KMS-11 (cell line): ENCODE data around the gene CTIF.

Source experiments
- H2AFZ ChIP-seq: fragments of 200-600 bp; sonication (generic); 2 replicates; pipeline ENCODE4 v1.6.1; 2016; ENCODE audit warnings: antibody characterized with exemption, mixed run types, low read depth
- H3K27ac ChIP-seq: fragments of 200-600 bp; sonication (generic); 2 replicates; pipeline ENCODE4 v1.6.1; 2016; ENCODE audit warnings: mild to moderate bottlenecking, mixed run types
- H3K27me3 ChIP-seq: fragments of 200-600 bp; sonication (generic); 2 replicates; pipeline ENCODE4 v1.6.1; 2017; ENCODE audit warnings: mild to moderate bottlenecking, low read depth, mixed run types, moderate library complexity; ENCODE audit not compliant: insufficient read depth
- H3K36me3 ChIP-seq: fragments of 200-600 bp; sonication (generic); 2 replicates; pipeline ENCODE4 v1.6.1; 2017; ENCODE audit warnings: mild to moderate bottlenecking, mixed run types; ENCODE audit not compliant: insufficient read depth
- H3K4me1 ChIP-seq: fragments of 200-600 bp; sonication (generic); 2 replicates; pipeline ENCODE4 v1.6.1; 2016; ENCODE audit warnings: mild to moderate bottlenecking, low read depth, mixed run types; ENCODE audit not compliant: poor library complexity, severe bottlenecking
- H3K4me2 ChIP-seq: fragments of 200-600 bp; sonication (generic); 2 replicates; pipeline ENCODE4 v1.7.0; 2016; ENCODE audit warnings: mild to moderate bottlenecking, mixed run types
- H3K4me3 ChIP-seq: fragments of 200-600 bp; sonication (generic); IDR thresholded peaks from 2 replicates; pipeline ENCODE4 v1.6.1; 2017; ENCODE audit warnings: low read depth, low read length, mixed read lengths; ENCODE audit not compliant: insufficient read depth
- H3K79me2 ChIP-seq: fragments of 200-600 bp; sonication (generic); 2 replicates; pipeline ENCODE4 v1.6.1; 2016; ENCODE audit warnings: low read depth, mixed run types; ENCODE audit not compliant: insufficient read depth
- H3K9ac ChIP-seq: fragments of 200-600 bp; sonication (generic); 2 replicates; pipeline ENCODE4 v1.6.1; 2016; ENCODE audit warnings: mild to moderate bottlenecking, mixed run types
- H4K20me1 ChIP-seq: fragments of 200-600 bp; sonication (generic); 2 replicates; pipeline ENCODE4 v1.6.1; 2016; ENCODE audit warnings: mild to moderate bottlenecking, mixed run types; ENCODE audit not compliant: insufficient read depth
- TF ChIP-seq, protein P1 (sequence below): fragments of 200-600 bp; sonication (generic); conservative IDR thresholded peaks from 2 replicates; pipeline ENCODE4 v1.6.1; 2017; ENCODE audit warnings: low read depth, mild to moderate bottlenecking, antibody characterized with exemption, low read length, moderate library complexity, mixed read lengths

CTIF gene

DNA sequence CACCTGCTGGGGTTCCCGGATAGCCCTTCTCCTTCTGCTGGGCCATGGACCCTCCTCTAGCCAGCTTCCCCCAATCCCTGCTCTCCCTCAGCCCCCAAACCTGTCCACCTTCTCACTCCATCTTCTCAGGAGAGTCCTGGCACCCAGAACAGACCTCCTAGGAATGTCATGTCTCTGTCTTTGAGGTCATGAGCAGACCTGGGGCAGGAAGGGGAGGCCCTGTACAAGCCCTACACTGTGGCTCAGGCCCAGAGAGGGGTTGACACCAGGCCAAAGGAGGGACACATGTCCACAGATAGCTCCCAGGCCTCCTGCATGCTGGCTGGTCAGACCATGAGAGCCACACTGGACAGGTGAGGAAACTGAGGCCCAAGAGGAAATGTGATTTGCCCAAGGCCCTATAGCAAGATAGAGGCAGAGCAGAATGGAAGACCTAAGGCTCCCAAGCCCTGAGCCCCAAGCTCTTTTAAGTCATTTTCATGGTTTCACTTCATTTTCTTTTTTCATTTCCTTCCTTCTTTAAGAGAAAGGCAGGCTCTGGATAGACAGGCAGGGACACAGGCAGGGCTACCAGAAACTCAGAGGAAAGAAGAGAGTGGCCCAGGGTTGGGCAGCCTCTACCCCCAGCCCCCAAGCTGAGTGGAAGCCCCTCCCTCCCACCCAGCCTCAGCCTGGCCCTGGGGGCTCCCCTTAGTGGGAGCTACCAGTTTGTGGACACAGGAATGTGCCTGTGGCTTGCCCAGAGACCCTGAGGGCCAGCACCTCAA lies 252.2 kb downstream of the CTIF start:
- H3K79me2 ChIP-seq = no peaks in the 10 kb centered on the region
- TF ChIP-seq, protein P1, sequence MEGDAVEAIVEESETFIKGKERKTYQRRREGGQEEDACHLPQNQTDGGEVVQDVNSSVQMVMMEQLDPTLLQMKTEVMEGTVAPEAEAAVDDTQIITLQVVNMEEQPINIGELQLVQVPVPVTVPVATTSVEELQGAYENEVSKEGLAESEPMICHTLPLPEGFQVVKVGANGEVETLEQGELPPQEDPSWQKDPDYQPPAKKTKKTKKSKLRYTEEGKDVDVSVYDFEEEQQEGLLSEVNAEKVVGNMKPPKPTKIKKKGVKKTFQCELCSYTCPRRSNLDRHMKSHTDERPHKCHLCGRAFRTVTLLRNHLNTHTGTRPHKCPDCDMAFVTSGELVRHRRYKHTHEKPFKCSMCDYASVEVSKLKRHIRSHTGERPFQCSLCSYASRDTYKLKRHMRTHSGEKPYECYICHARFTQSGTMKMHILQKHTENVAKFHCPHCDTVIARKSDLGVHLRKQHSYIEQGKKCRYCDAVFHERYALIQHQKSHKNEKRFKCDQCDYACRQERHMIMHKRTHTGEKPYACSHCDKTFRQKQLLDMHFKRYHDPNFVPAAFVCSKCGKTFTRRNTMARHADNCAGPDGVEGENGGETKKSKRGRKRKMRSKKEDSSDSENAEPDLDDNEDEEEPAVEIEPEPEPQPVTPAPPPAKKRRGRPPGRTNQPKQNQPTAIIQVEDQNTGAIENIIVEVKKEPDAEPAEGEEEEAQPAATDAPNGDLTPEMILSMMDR = no peak
- no peak overlapping the region for H3K4me2 ChIP-seq
- peaks cover 26% of the 10 kb centered on the region for H3K4me1 ChIP-seq
- no peaks in the 10 kb centered on the region for H4K20me1 ChIP-seq
- no peak overlapping the region for H2AFZ ChIP-seq
- no peaks in the 10 kb centered on the region for H3K27me3 ChIP-seq
- H3K36me3 ChIP-seq = no peaks in the 10 kb centered on the region
- H3K27ac ChIP-seq = no peak overlapping the region
- no peak overlapping the region for H3K9ac ChIP-seq
- H3K4me3 ChIP-seq = no peak overlapping the region

GRCh38 chr18:48791636-48792105 lies 252.8 kb downstream of the CTIF start:
- Histone ChIP-seq H3K79me2 (no peaks in the 10 kb centered on the region), H4K20me1 (no peaks in the 10 kb centered on the region), H3K27me3 (no peaks in the 10 kb centered on the region), H3K9ac (no peak overlapping the region), H3K27ac (no peak overlapping the region), H3K4me2 (no peak overlapping the region), H3K4me1 (peaks cover 19% of the 10 kb centered on the region), H3K4me3 (no peak overlapping the region), H3K36me3 (no peaks in the 10 kb centered on the region), H2AFZ (no peak overlapping the region)
- TF ChIP-seq, protein P1 = no peak

DNA sequence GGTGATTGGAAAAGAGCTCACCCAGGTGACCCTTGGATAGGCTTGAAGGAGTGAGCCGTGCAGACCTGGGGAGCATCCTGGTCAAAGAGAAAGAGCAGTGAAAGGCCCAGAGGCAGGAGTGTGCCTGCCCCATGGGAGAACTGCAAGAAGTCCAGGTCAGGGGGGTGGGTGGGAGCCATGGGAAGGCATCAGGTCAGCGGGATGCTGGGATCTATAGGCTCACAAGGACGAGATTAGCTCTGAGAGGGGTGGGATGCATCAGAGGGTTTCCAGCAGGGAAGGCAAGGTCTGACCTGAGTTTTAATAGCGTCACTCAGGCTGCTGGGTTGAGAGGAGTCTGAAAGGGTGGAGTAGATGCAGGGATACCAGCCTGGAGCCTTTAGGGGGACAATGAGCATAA lies 253.3 kb downstream of the CTIF start:
- no peaks in the 10 kb centered on the region for H4K20me1 ChIP-seq
- H2AFZ ChIP-seq = no peak overlapping the region
- TF ChIP-seq, protein P1 = no peak
- H3K36me3 ChIP-seq = no peaks in the 10 kb centered on the region
- no peaks in the 10 kb centered on the region for H3K79me2 ChIP-seq
- no peak overlapping the region for H3K27ac ChIP-seq
- peaks cover 15% of the 10 kb centered on the region for H3K4me1 ChIP-seq
- no peak overlapping the region for H3K4me2 ChIP-seq
- H3K9ac ChIP-seq = no peak overlapping the region
- H3K27me3 ChIP-seq = no peaks in the 10 kb centered on the region
- H3K4me3 ChIP-seq = no peak overlapping the region

GRCh38 chr18:48792611-48793380 lies 254.0 kb downstream of the CTIF start:
- Histone ChIP-seq H3K4me2 (no peak overlapping the region), H3K27ac (no peak overlapping the region), H3K4me3 (no peak overlapping the region), H3K9ac (no peak overlapping the region), H3K4me1 (peaks cover 8% of the 10 kb centered on the region), H4K20me1 (no peaks in the 10 kb centered on the region), H3K36me3 (no peaks in the 10 kb centered on the region), H2AFZ (no peak overlapping the region), H3K27me3 (no peaks in the 10 kb centered on the region), H3K79me2 (no peaks in the 10 kb centered on the region)
- TF ChIP-seq, protein P1 = no peak
